Neural progenitor cell (in vitro differentiated cells): ENCODE results near the gene CDH12. TPM values are rescaled to one million over a fixed set of nuclear protein-coding genes. Genes with fewer than 3 reads are reported as not detected.

ENCODE experiments used
- DNase-seq: peaks from one replicate; pipeline ENCODE4 v3.0.0-alpha.2; 2016; ENCODE audit warnings: low spot score
- H2AFZ ChIP-seq: fragments of 200-600 bp; sonication (generic); replicated peaks from 2 replicates; pipeline ENCODE4 v1.6.1; 2016; ENCODE audit warnings: antibody characterized with exemption
- H3F3A ChIP-seq: fragments of 200-600 bp; sonication (generic); 2 replicates; pipeline ENCODE4 v1.6.1; 2016; ENCODE audit warnings: antibody characterized with exemption, low read depth
- H3K27ac ChIP-seq: fragments of 200-600 bp; sonication (generic); 2 replicates; pipeline ENCODE4 v1.5.1; 2016; ENCODE audit warnings: mild to moderate bottlenecking
- H3K27me3 ChIP-seq: fragments of 200-600 bp; sonication (generic); 2 replicates; pipeline ENCODE4 v1.6.1; 2016; ENCODE audit warnings: mild to moderate bottlenecking, moderate library complexity
- H3K36me3 ChIP-seq: fragments of 200-600 bp; sonication (generic); 2 replicates; pipeline ENCODE4 v1.5.1; 2016
- H3K4me1 ChIP-seq: fragments of 200-600 bp; sonication (generic); 2 replicates; pipeline ENCODE4 v1.6.1; 2016; ENCODE audit warnings: mixed run types
- H3K4me2 ChIP-seq: fragments of 200-600 bp; sonication (generic); 2 replicates; pipeline ENCODE4 v1.6.1; 2016
- H3K4me3 ChIP-seq: fragments of 200-600 bp; sonication (generic); 2 replicates; pipeline ENCODE4 v1.5.1; 2016
- H3K79me2 ChIP-seq: fragments of 200-600 bp; sonication (generic); 2 replicates; pipeline ENCODE4 v1.6.1; 2016; ENCODE audit warnings: low read depth
- H3K9ac ChIP-seq: fragments of 200-600 bp; sonication (generic); 2 replicates; pipeline ENCODE4 v1.6.1; 2016
- H3K9me3 ChIP-seq: fragments of 200-600 bp; sonication (generic); 2 replicates; pipeline ENCODE4 v1.5.1; 2016; ENCODE audit warnings: low read depth
- H4K20me1 ChIP-seq: fragments of 200-600 bp; sonication (generic); 2 replicates; pipeline ENCODE4 v1.6.1; 2016; ENCODE audit warnings: low read depth
- H3K27ac Mint-ChIP-seq: 3 replicates; pipeline ENCODE4 v1.8.0; 2021; ENCODE audit warnings: mixed read lengths
- H3K27me3 Mint-ChIP-seq: 2 replicates; pipeline ENCODE4 v1.8.0; 2022; ENCODE audit warnings: low read depth, mild to moderate bottlenecking, inconsistent platforms, moderate library complexity, mixed read lengths; ENCODE audit not compliant: insufficient read depth
- H3K36me3 Mint-ChIP-seq: 3 replicates; pipeline ENCODE4 v1.8.0; 2021; ENCODE audit warnings: mixed read lengths
- H3K4me1 Mint-ChIP-seq: 3 replicates; pipeline ENCODE4 v1.8.0; 2021; ENCODE audit warnings: mixed read lengths
- H3K4me3 Mint-ChIP-seq: 3 replicates; pipeline ENCODE4 v1.8.0; 2021; ENCODE audit warnings: mild to moderate bottlenecking, moderate library complexity, mixed read lengths
- H3K9me3 Mint-ChIP-seq: 3 replicates; pipeline ENCODE4 v1.8.0; 2020; ENCODE audit warnings: mixed read lengths
- CTCF ChIP-seq: fragments of 200-600 bp; sonication (generic); IDR thresholded peaks from 2 replicates; pipeline ENCODE4 v1.5.1; 2017; ENCODE audit warnings: antibody characterized with exemption, mild to moderate bottlenecking
- EZH2 ChIP-seq: fragments of 200-600 bp; sonication (generic); IDR thresholded peaks from 2 replicates; pipeline ENCODE4 v1.6.1; 2017; ENCODE audit warnings: antibody characterized with exemption, mild to moderate bottlenecking, moderate library complexity
- EZH2phosphoT487 ChIP-seq: fragments of 200-600 bp; sonication (generic); IDR thresholded peaks from 2 replicates; pipeline ENCODE4 v1.6.1; 2017; ENCODE audit warnings: antibody characterized with exemption
- total RNA-seq: library from RNA; depleted of rRNA; stranded (reverse); fragments of >200 nt; gene quantifications from 2 replicates; pipeline ENCODE4 v1.2.3, GENCODE V29; 2015; ENCODE audit warnings: low replicate concordance

The CDH12 gene
- total RNA-seq, 1 donor from 2014 or later: not detected

GRCh38 chr5:22495016-22495720 lies 358.0 kb downstream of the CDH12 start:
- Histone ChIP-seq H3K4me3 (no peak overlapping the region), H3K79me2 (no peaks in the 10 kb centered on the region), H3K27me3 (no peaks in the 10 kb centered on the region), H3K9me3 (no peaks in the 10 kb centered on the region), H3K27ac (no peak overlapping the region), H3K4me2 (no peak overlapping the region), H3F3A (no peaks in the 10 kb centered on the region), H3K9ac (no peak overlapping the region), H2AFZ (no peak overlapping the region), H3K4me1 (no peaks in the 10 kb centered on the region), H4K20me1 (no peaks in the 10 kb centered on the region), H3K36me3 (no peaks in the 10 kb centered on the region)
- Mint-ChIP-seq H3K27ac (no peak overlapping the region), H3K27me3 (peaks cover under 1% of the 10 kb centered on the region), H3K4me3 (no peak overlapping the region), H3K36me3 (no peaks in the 10 kb centered on the region), H3K9me3 (no peaks in the 10 kb centered on the region), H3K4me1 (no peaks in the 10 kb centered on the region)
- no peak for TF ChIP-seq EZH2
- TF ChIP-seq EZH2phosphoT487: no peak
- no peak for TF ChIP-seq CTCF
- DNase-seq: no peak

GRCh38 chr5:22488427-22488826 lies 364.7 kb downstream of the CDH12 start:
- no peaks in the 10 kb centered on the region for H3K27me3 ChIP-seq
- H3K36me3 ChIP-seq: no peaks in the 10 kb centered on the region
- H4K20me1 ChIP-seq: no peaks in the 10 kb centered on the region
- H3F3A ChIP-seq: no peaks in the 10 kb centered on the region
- H3K27ac ChIP-seq: no peak overlapping the region
- no peak overlapping the region for H3K4me3 ChIP-seq
- H3K27ac Mint-ChIP-seq: no peak overlapping the region
- no peaks in the 10 kb centered on the region for H3K9me3 ChIP-seq
- no peaks in the 10 kb centered on the region for H3K36me3 Mint-ChIP-seq
- H3K27me3 Mint-ChIP-seq: no peaks in the 10 kb centered on the region
- DNase-seq: no peak
- peak overlapping the region; percentile 60 for H2AFZ ChIP-seq
- H3K9ac ChIP-seq: no peak overlapping the region
- H3K4me1 Mint-ChIP-seq: no peaks in the 10 kb centered on the region
- H3K4me3 Mint-ChIP-seq: no peak overlapping the region
- H3K4me2 ChIP-seq: no peak overlapping the region
- H3K9me3 Mint-ChIP-seq: no peaks in the 10 kb centered on the region
- H3K4me1 ChIP-seq: no peaks in the 10 kb centered on the region
- TF ChIP-seq EZH2 (no peak), EZH2phosphoT487 (no peak), CTCF (no peak)
- H3K79me2 ChIP-seq: no peaks in the 10 kb centered on the region

- Histone ChIP-seq H3K27ac (no peak overlapping the region), H3F3A (no peaks in the 10 kb centered on the region), H4K20me1 (no peaks in the 10 kb centered on the region), H2AFZ (no peak overlapping the region), H3K4me1 (no peaks in the 10 kb centered on the region), H3K79me2 (no peaks in the 10 kb centered on the region), H3K9ac (no peak overlapping the region), H3K27me3 (no peaks in the 10 kb centered on the region), H3K36me3 (no peaks in the 10 kb centered on the region), H3K9me3 (no peaks in the 10 kb centered on the region), H3K4me2 (no peak overlapping the region), H3K4me3 (no peak overlapping the region)
- Mint-ChIP-seq H3K27me3 (no peaks in the 10 kb centered on the region), H3K9me3 (no peaks in the 10 kb centered on the region), H3K27ac (no peak overlapping the region), H3K4me3 (no peak overlapping the region), H3K36me3 (no peaks in the 10 kb centered on the region), H3K4me1 (no peaks in the 10 kb centered on the region)
- no peak for DNase-seq
- TF ChIP-seq CTCF: no peak
- TF ChIP-seq EZH2: no peak
- no peak for TF ChIP-seq EZH2phosphoT487
Measured at GRCh38 chr5:22480305-22480704, 372.8 kb downstream of the CDH12 start.
